Measurements from ENCODE around the gene PROKR2. TPM values are rescaled to one million over a fixed set of nuclear protein-coding genes. Genes with fewer than 3 reads are reported as not detected.
A peak's percentile ranks its signal among the peaks of the same experiment; 100 is the strongest.

The PROKR2 gene
- total RNA-seq (2014; rRNA removed; shearing (Covaris generic)) (not detected in 2 replicates), polyA plus RNA-seq (2016; fragmentation: Nextera tagmentation; extraction: Ambion mirVana) (not detected in 2 replicates)

DNA sequence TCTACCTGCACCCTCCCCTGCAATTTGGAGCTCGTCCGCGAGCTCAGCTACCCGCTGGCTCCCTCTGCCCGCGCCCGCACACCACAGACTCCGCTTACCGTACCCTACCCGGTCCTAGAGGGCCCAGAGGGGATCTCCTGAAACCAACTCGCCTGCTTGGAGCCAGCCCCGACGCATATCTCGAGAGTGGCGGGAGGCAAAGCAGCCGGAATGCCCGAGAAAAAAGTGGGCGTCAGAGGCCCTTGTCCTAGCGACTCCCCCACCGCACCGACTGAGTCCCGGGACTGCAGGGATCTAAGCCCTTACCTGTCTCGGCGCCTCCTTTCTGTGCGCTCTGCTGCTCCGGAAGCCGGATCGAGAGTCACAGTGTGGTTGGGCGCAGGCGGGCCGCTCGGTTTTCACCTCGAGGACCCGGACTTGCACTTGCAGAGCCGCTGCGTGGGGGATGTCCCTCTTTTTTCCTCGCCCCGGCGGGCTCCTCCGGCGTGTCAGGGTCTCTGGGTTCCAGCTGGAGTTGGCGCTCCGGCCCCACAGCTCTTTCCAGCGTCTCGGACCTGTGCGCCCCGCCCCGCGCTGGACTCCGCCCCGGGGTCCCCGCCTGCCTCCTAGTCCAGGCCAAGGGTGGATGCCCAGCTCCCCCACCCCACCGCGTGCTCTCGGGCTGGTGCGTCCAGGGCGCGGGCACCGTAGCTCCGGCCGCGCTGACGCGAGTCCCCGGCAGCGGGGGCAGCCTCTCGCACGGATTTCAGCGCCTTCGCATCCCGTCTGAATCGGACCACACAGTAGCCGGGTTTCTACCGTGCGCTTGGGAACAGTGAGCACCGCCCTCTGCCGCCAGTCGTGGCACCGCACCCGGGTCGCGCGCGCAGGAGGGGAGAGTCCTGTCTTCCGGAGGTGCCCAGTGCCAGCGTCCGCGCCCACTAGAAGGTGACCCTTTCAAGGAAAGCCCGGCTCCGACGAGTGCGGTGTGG lies at the start of gene PROKR2:
PROKR2 (minus strand) TSS at position 767 of the 971 bp plus-strand sequence. CDS start 2,585 bp downstream, outside the sequence.
- no peak within 1 kb of the TSS for H3K9ac ChIP-seq
- no peaks in the 10 kb centered on the region for H3K9me2 ChIP-seq (ENCODE audit: insufficient read depth)
- in situ Hi-C loops (cut with MboI), result no loop called here
- DNase-seq, result peak; percentile 4
- no peaks in the 10 kb centered on the region for H3K4me1 ChIP-seq (ENCODE audit: insufficient read depth)
- H3F3A ChIP-seq (ENCODE audit: insufficient read depth), result no peaks in the 10 kb centered on the region
- no peak within 1 kb of the TSS for H3K4me2 ChIP-seq (ENCODE audit: unreplicated experiment)
- no peak within 1 kb of the TSS for H3K27ac ChIP-seq
- WGBS, 2 experiments (ENCODE audit: low coverage in 1 of 2, low lambda C conversion rate in 2 of 2, missing lambda C conversion rate in 2 of 2), result 2 to 4% methylated on average over 62 to 75 of the region's 92 CpGs
- H3K36me3 ChIP-seq (ENCODE audit: low read depth), result no peaks in the 10 kb centered on the region
- H3K79me2 ChIP-seq (ENCODE audit: insufficient read depth), result no peaks in the 10 kb centered on the region
- no peak within 1 kb of the TSS for H2AFZ ChIP-seq
- H3K4me3 ChIP-seq, result no peak within 1 kb of the TSS
- no peaks in the 10 kb centered on the region for H3K9me3 ChIP-seq (ENCODE audit: low read depth)
- no peaks in the 10 kb centered on the region for H4K20me1 ChIP-seq (ENCODE audit: insufficient read depth)
- TF ChIP-seq EZH2phosphoT487 (IDR thresholded peaks at IDR 0.05; ENCODE audit: insufficient read depth, low read depth) (no peak), EZH2 (IDR thresholded peaks at IDR 0.05; ENCODE audit: insufficient read depth, poor library complexity, severe bottlenecking) (peak; percentile 53)
- peaks cover 33% of the 10 kb centered on the region for H3K27me3 ChIP-seq (replicated peaks; ENCODE audit: insufficient read depth)

GRCh38 chr20:5364997-5365597 lies 48.3 kb upstream of the PROKR2 start:
- Histone ChIP-seq H3K27ac (no peak overlapping the region), H3K4me3 (no peak overlapping the region)
- no peak for DNase-seq

GRCh38 chr20:5364136-5364821 lies 47.5 kb upstream of the PROKR2 start:
- no peaks in the 10 kb centered on the region for H3K9me2 ChIP-seq (ENCODE audit: insufficient read depth)
- no peak overlapping the region for H3K9ac ChIP-seq
- 60 to 71% methylated on average over 4 of the region's 4 CpGs for WGBS, 2 experiments (ENCODE audit: low coverage in 1 of 2, low lambda C conversion rate in 2 of 2, missing lambda C conversion rate in 2 of 2)
- H3K4me1 ChIP-seq (ENCODE audit: insufficient read depth), result no peaks in the 10 kb centered on the region
- TF ChIP-seq EZH2phosphoT487 (IDR thresholded peaks at IDR 0.05; ENCODE audit: insufficient read depth, low read depth) (no peak), EZH2 (IDR thresholded peaks at IDR 0.05; ENCODE audit: insufficient read depth, poor library complexity, severe bottlenecking) (no peak)
- H3K9me3 ChIP-seq (ENCODE audit: low read depth), result no peaks in the 10 kb centered on the region
- no peaks in the 10 kb centered on the region for H3K36me3 ChIP-seq (ENCODE audit: low read depth)
- no peak overlapping the region for H2AFZ ChIP-seq
- H3K4me2 ChIP-seq (ENCODE audit: unreplicated experiment), result no peak overlapping the region
- in situ Hi-C loops (cut with MboI), result no loop called here
- no peaks in the 10 kb centered on the region for H3K27me3 ChIP-seq (replicated peaks; ENCODE audit: insufficient read depth)
- H3F3A ChIP-seq (ENCODE audit: insufficient read depth), result no peaks in the 10 kb centered on the region
- H3K27ac ChIP-seq, result no peak overlapping the region
- no peaks in the 10 kb centered on the region for H3K79me2 ChIP-seq (ENCODE audit: insufficient read depth)
- DNase-seq, result no peak
- no peaks in the 10 kb centered on the region for H4K20me1 ChIP-seq (ENCODE audit: insufficient read depth)
- H3K4me3 ChIP-seq, result no peak overlapping the region

More at GRCh38 chr20:5364997-5365597, 48.3 kb upstream of the PROKR2 start:
- H3K79me2 ChIP-seq (ENCODE audit: insufficient read depth), result no peaks in the 10 kb centered on the region
- no peaks in the 10 kb centered on the region for H3K36me3 ChIP-seq (ENCODE audit: low read depth)
- H3K4me1 ChIP-seq (ENCODE audit: insufficient read depth), result no peaks in the 10 kb centered on the region
- in situ Hi-C loops (cut with MboI), result no loop called here
- 31 to 33% methylated on average over 3 of the region's 3 CpGs for WGBS, 2 experiments (ENCODE audit: low coverage in 1 of 2, low lambda C conversion rate in 2 of 2, missing lambda C conversion rate in 2 of 2)
- no peaks in the 10 kb centered on the region for H3K9me2 ChIP-seq (ENCODE audit: insufficient read depth)
- TF ChIP-seq EZH2 (IDR thresholded peaks at IDR 0.05; ENCODE audit: insufficient read depth, poor library complexity, severe bottlenecking) (no peak), EZH2phosphoT487 (IDR thresholded peaks at IDR 0.05; ENCODE audit: insufficient read depth, low read depth) (no peak)
- no peak overlapping the region for H2AFZ ChIP-seq
- H3K9ac ChIP-seq, result no peak overlapping the region
- no peaks in the 10 kb centered on the region for H4K20me1 ChIP-seq (ENCODE audit: insufficient read depth)
- H3K27me3 ChIP-seq (replicated peaks; ENCODE audit: insufficient read depth), result no peaks in the 10 kb centered on the region
- H3K4me2 ChIP-seq (ENCODE audit: unreplicated experiment), result no peak overlapping the region
- H3F3A ChIP-seq (ENCODE audit: insufficient read depth), result no peaks in the 10 kb centered on the region
- no peaks in the 10 kb centered on the region for H3K9me3 ChIP-seq (ENCODE audit: low read depth)

- Histone ChIP-seq H3K79me2 (ENCODE audit: insufficient read depth) (no peaks in the 10 kb centered on the region), H2AFZ (no peak overlapping the region), H3K9ac (no peak overlapping the region), H3K4me2 (ENCODE audit: unreplicated experiment) (no peak overlapping the region), H3K4me3 (no peak overlapping the region), H3K9me2 (ENCODE audit: insufficient read depth) (no peaks in the 10 kb centered on the region), H3K36me3 (ENCODE audit: low read depth) (no peaks in the 10 kb centered on the region), H3K9me3 (ENCODE audit: low read depth) (no peaks in the 10 kb centered on the region), H3K27me3 (replicated peaks; ENCODE audit: insufficient read depth) (no peaks in the 10 kb centered on the region), H3K27ac (no peak overlapping the region), H3F3A (ENCODE audit: insufficient read depth) (no peaks in the 10 kb centered on the region), H4K20me1 (ENCODE audit: insufficient read depth) (no peaks in the 10 kb centered on the region), H3K4me1 (ENCODE audit: insufficient read depth) (no peaks in the 10 kb centered on the region)
- 0 to 4% methylated on average over 2 of the region's 2 CpGs for WGBS, 2 experiments (ENCODE audit: low coverage in 1 of 2, low lambda C conversion rate in 2 of 2, missing lambda C conversion rate in 2 of 2)
- TF ChIP-seq EZH2phosphoT487 (IDR thresholded peaks at IDR 0.05; ENCODE audit: insufficient read depth, low read depth) (no peak), EZH2 (IDR thresholded peaks at IDR 0.05; ENCODE audit: insufficient read depth, poor library complexity, severe bottlenecking) (no peak)
- in situ Hi-C loops (cut with MboI), result no loop called here
- no peak for DNase-seq
These were observed 46.0 kb upstream of the PROKR2 start for GRCh38 chr20:5362771-5363170.

All from GM23248 (cell line).